Retinal pigment epithelial cell (primary cell): Measurements from ENCODE around the gene LRRC18.

ENCODE experiments used
- DNase-seq: peaks from one replicate; pipeline ENCODE4 v3.0.0-alpha.2; 2010; ENCODE audit warnings: low read depth
- H3K4me3 ChIP-seq: 2 replicates; pipeline ENCODE4 v1.5.1; 2011; ENCODE audit warnings: mild to moderate bottlenecking, low read length, control low read depth, moderate library complexity
- TF ChIP-seq, protein P1 (sequence below): conservative IDR thresholded peaks from 2 replicates; pipeline ENCODE4 v1.5.1; 2011; ENCODE audit warnings: low read depth, low read length, control low read depth, inconsistent platforms

LRRC18 gene

DNA sequence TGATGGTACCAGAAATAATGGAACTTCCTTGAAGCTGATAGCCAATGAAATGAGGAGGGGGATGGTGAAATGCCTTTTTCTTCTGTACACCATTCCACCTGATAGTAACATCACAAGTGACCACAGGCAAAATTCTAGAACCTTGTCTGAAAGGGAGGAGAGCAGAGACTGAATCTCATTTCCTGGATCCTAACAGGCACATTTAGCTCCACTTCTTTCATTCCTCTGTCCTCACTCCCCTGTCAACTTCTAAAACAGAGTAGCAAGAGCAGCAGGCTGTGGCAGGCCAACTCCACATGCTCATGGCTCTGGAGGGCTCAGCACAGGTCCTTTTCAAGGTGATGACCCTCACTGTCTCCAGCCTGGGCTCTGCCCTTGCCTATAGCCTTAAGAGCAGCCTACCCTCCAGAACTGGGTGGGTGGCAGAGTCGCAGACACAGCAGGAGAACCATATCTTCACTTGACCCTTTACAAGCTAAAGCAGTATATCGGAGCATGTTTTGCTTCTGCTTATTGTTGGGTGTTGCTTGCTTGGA lies at the start of gene LRRC18:
Gene LRRC18, minus strand, starts transcription at position 51 of the 536 bp plus-strand sequence. CDS start 25,685 bp downstream, outside the sequence.
- no peak for DNase-seq
- no peak within 1 kb of the TSS for H3K4me3 ChIP-seq
- TF ChIP-seq, protein P1, sequence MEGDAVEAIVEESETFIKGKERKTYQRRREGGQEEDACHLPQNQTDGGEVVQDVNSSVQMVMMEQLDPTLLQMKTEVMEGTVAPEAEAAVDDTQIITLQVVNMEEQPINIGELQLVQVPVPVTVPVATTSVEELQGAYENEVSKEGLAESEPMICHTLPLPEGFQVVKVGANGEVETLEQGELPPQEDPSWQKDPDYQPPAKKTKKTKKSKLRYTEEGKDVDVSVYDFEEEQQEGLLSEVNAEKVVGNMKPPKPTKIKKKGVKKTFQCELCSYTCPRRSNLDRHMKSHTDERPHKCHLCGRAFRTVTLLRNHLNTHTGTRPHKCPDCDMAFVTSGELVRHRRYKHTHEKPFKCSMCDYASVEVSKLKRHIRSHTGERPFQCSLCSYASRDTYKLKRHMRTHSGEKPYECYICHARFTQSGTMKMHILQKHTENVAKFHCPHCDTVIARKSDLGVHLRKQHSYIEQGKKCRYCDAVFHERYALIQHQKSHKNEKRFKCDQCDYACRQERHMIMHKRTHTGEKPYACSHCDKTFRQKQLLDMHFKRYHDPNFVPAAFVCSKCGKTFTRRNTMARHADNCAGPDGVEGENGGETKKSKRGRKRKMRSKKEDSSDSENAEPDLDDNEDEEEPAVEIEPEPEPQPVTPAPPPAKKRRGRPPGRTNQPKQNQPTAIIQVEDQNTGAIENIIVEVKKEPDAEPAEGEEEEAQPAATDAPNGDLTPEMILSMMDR, result no peak

DNA sequence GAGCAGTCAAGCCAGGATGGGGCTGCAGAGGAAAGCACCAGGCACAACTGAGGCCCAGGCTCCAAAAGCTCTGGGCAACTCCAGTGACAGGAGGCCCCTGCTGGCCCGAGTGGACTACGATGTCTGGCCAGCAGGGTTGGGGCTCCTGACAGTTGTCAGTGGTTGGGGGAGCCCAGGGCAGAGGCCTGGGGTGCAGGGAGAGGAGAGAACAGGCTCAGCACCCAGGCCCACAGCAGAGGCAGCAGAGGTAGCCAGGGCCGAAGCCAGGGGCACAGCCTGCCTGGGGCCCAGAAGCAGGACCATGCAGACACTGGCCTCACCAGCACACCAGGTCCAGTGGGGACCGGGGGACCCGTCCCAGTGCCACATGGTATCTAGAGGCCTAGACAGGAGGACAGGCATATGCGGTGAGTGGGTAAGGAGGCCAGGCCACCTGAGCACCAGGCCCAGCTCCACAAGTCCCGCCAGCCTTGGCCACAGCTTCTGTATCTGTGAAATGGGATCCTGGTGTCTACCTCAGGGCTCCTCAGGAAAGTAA lies 46.0 kb upstream of the LRRC18 start:
- TF ChIP-seq, protein P1, result no peak
- DNase-seq, result no peak
- no peak overlapping the region for H3K4me3 ChIP-seq

DNA sequence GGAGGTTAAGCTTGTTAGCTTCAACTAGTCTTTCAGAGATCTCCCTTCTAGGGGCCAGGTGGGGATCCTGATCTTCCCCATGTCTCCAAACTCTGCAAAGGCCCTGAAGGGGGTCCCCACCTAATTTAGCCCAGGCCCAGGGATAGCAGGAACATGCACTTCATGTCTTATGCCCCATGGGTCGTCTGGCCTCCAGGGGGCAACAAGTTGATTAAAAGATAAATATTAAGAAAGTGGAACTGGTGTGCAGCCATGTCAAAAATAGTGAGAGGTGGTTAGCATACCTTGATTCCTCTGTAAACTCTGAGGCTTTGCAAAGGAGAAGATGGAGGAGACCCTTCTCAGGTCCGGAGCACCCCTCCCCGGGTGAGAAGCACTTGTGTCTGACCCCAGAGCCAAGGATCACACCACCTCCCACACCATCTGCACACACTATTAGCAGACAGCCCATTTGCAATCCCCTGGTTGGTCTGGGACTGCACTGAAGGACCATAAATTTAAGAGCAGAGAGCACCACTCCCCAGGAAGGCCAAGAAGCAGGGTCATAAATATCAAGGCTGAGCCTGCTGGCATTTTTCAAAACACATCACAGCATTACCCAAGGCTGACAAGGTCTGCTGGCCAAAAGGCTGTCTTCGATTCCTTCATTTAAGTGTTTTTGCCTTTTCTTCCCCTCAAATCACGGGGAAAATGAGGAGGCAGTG lies 44.2 kb upstream of the LRRC18 start:
- TF ChIP-seq, protein P1, result no peak
- no peak overlapping the region for H3K4me3 ChIP-seq
- DNase-seq, result no peak

DNA sequence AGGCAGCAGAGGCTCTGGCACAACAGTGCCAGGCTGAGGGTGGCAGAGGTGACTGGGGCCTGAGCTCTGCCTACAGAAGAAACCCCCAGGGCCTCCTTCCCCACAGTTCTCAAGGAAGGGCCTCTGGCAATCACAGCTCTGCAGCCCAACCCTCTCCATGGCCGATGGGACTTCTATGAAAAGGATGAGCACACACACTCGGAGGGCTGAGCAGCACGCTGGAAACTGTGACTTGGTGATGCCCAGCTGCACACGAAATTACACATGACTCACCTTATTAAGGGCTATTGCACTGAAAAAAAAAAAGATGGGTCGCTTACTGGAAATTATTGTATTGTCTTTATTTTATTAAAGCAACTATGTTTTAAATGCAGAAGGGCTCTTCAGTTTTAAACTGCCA lies 42.9 kb upstream of the LRRC18 start:
- TF ChIP-seq, protein P1, result no peak
- no peak for DNase-seq
- no peak overlapping the region for H3K4me3 ChIP-seq

DNA sequence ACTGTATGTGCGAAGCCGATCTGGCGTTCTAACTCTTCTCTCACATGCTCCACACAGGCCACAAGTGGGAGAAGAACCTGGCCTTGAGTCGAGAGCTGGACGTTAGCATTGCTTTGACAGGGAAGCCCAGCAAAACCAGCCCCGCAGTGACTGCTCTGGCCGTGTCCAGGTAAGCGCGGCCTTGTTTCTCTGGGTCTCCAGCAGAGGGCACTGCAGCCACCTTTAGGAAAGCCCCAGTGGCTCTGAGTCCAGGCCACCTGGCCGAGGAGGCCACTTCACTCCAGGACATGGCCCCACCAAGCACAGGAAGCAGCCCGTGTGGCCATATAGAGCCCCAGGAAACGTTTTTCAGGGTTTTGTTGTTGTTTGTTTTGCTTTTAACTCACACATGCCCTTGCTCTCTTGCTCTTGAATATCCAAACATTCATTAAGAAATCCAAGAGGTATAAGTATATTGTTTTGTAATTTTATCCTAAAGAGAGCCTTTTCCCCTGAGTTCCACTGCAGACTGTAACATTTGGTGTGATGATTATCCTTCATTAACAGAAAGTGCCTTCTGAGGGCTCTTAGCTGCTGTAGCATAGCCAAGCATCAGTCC lies 41.8 kb upstream of the LRRC18 start:
- DNase-seq, result peak; percentile 7

DNA sequence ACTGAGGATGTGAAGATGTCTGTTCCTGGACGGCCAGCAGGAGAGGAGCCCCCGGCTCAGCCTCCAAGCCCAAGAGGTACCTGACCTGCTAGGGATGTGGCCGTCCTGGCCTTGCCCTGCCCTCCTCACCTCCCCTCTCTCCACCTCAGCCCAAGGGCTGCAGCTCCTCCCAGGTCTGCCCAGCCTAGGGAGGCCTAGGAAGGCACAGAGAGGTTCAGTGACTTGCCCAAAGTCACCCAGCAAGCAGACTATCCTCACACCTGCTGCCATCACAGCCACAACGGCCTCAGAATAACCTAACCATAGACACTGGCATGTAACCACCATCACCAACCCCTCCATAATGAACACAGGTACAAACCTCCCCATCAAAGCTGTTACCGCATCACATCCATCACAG lies 38.7 kb upstream of the LRRC18 start:
- TF ChIP-seq, protein P1, result no peak
- no peak for DNase-seq
- no peak overlapping the region for H3K4me3 ChIP-seq

More for the DNA sequence above, 41.8 kb upstream of the LRRC18 start:
- TF ChIP-seq, protein P1, result peak; percentile 85
- H3K4me3 ChIP-seq, result no peak overlapping the region

DNA sequence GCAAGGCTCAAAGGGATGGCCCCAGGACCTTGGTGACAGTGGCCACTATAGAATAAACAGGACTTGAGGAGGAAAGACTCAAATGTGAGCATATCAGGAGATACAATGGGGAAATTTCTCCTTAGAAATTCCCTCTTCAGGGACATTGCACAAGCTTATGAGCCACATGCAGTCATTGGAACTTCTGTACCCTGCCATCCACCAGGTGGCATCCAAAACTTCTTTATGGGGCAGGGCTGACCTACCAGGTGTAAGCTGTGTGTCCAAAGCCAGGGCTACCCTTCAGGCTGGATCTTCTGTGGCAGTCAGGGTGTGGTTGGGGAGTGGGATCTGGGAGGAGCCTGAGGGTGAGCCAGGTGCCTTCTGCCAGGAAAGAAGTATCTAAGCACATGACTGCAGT lies 36.6 kb upstream of the LRRC18 start:
- DNase-seq, result no peak
- TF ChIP-seq, protein P1, result peak; percentile 29
- no peak overlapping the region for H3K4me3 ChIP-seq
